NCI-H187 (cell line): Measurements from ENCODE around the gene ATF2.
A peak's percentile ranks its signal among the peaks of the same experiment; 100 is the strongest.

Experiments used
- DNase-seq, 2 experiments: peaks; one replicate each; lab custom pipeline; 2025; lab: John Stamatoyannopoulos, UW

Gene ATF2, protein sequence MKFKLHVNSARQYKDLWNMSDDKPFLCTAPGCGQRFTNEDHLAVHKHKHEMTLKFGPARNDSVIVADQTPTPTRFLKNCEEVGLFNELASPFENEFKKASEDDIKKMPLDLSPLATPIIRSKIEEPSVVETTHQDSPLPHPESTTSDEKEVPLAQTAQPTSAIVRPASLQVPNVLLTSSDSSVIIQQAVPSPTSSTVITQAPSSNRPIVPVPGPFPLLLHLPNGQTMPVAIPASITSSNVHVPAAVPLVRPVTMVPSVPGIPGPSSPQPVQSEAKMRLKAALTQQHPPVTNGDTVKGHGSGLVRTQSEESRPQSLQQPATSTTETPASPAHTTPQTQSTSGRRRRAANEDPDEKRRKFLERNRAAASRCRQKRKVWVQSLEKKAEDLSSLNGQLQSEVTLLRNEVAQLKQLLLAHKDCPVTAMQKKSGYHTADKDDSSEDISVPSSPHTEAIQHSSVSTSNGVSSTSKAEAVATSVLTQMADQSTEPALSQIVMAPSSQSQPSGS

DNA sequence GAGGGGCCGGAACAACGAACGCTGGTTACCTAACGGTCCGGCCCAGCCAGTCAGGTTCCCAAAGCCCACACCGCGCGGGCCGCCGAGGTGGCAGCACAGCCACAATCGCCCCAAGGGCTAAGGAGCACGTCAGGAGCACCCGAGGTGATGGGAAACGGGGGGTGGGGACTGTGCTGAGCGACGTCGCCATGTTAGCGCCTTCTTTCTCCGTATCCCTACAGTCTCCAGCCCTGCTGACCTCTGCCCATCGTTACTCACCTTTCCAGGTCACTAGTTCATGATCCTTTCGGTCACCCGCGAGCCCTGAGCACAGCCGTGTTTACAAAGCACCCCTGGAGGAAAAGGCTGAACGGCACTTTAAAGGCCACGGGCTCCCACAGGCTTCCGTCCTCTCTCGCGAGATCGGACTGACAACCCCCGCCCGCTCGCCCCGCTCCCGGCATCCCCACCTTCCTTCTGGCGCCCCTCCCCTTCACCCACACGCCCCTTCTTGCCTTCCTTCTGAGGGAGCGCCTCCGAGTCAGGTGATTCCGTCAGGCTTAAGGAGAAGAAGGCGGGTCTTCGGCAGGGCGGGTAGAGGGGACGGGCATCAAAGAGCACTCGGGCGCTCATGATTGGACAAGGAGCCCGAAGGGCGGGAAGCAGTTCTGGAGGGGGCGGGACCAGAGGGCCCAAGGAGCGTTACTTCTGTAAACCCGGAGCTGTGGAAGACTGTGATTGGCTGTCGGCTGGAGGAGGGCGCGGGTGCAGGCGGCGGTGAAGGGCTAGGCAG, at the start of gene ATF2:
Gene ATF2 (minus strand): TSS at position 412 of the 772 bp plus-strand sequence. CDS start 31,760 bp downstream, outside the sequence.
- peak; percentile 71 to 94 for DNase-seq

DNA sequence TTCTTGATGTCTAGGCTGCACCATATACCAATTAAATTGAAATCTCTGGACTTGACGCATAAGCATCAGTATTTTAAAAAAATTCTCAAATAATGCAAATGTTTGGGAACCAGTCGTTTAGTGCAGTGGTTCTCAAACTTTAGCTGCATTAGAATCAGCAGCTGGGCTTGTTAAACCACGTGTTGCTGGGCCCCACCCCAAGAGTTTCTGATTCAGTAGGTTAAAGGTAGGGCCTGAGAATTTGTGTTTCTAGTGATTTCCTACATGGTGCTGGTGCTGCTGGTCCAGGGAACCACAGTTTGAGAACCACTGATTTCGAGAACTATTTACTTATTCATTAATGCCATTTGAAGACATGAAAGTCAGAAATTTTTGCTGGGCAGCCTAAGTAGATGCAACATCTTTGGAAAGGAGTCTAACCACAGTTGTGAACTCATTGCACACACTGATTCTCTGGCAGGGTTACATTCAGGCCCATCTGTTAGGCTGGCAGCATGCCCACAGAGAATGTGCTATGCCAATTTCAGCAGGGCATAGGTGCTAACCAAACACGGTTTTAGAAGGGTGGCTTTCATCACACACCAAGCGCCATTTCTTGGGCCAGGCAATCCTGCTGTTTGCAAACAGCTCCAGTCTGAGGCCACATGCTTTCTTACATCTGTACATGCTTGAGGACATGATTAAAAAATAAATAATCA, 39.9 kb upstream of the ATF2 start:
- DNase-seq = no peak

GRCh38 chr2:175206866-175207265, 38.9 kb upstream of the ATF2 start:
- no peak for DNase-seq

DNA sequence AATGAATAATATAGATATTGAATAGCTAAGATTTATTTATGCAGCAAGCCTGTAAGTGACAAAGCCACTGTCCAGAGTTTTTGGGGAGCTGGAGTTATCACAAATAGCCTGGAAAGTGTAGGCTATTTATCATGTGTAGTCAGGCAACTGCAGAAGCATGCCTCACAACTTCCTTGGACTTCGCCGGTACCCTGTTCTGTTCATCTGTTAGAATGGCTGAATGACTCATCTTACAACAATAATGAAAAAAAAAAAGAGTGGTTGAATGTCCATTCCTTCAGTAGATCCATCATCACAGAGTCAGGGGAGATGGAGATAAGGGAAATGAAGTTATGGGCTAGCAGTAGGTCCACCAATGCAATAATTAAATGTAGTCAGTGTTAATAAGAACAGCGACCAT, 37.5 kb upstream of the ATF2 start:
- no peak for DNase-seq

GRCh38 chr2:175203621-175204496, 35.9 kb upstream of the ATF2 start:
- no peak for DNase-seq

GRCh38 chr2:175195012-175195411, 27.0 kb upstream of the ATF2 start:
- no peak for DNase-seq

DNA sequence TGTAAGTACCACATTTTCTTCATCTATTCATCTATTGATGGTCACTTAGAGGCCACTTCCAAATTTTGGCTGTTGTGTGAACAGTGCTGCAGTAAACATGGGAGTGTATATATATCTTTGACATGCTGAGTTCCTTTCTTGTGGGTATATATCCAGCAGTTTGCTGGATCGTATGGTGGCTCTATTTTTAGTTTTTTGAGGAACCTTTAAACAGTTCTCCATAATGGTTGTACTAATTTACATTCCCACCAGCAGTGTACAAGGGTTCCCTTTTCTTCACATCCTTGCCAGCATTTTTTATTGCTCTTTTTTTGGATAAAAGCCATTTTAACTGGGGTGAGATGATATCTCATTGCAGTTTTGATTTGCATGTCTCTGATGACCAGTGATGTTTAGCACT, 20.8 kb upstream of the ATF2 start:
- DNase-seq = no peak

- no peak for DNase-seq
These were observed 19.4 kb upstream of the ATF2 start for GRCh38 chr2:175187378-175187777.

- no peak for DNase-seq
These were observed 15.7 kb upstream of the ATF2 start for GRCh38 chr2:175183674-175184073.

DNA sequence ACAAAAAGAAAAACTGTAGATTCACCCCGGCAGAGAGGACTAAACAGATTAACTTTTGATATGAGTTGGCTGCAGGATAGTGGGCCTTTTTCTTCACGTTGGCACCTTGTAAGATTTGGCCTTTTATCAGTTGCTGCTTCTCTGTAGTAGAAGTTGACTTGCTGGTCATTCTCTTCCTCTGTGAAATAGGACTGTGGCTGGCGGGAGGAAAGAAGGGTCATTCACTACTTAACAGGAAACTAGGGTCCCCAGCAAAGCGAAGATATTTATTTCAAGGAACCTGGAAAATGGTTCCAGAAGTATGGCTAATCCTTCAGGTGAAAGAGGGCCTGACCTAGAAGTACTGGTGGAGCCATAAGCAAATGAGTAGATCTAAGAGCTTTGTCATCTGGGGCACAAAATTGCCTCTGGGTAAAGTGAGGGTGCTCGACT, 13.9 kb upstream of the ATF2 start:
- no peak for DNase-seq

DNA sequence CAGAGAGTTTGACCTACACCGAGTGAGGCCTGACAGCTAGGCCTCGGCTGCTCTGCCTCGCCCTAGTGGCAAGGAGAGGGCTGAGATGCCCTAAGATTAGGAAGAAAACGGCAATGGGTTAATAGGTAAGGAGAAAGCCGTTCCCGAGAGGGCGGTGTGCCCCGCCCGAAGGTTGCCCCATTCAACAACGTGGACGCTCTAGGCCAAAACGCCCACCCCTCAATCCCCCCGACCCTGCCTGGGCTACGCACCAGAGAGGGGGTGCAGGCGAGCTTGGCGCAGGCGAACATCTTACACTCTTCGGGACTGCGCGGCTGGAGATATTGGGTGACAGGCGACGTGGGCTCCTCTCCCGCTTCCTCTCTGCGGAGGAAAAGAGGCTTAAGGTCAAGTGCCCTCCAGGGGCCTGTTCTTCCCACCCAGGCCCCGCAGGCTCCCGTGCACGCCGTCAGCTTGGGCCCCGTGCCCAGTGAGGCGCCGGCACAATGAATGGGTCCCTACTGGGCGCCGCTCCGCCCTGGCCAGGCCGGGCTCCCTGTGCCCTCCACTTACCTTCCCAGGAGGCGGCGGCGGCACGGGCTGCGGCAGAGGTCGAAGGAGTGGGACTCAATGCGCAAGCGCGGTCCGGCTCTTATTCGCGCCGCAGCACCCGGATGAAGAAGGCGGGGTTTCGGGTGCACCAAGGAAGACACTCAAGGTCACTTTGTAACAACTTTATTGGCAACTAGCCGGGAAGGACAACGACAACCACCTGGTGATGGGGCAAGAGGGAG, 13.3 kb upstream of the ATF2 start, which contains the start of gene ATP5MC3:
Gene ATP5MC3 (minus strand): TSS at position 607 of the 773 bp plus-strand sequence. CDS start 317 bp downstream, at position 290.
- peak; percentile 83 to 85 for DNase-seq

DNA sequence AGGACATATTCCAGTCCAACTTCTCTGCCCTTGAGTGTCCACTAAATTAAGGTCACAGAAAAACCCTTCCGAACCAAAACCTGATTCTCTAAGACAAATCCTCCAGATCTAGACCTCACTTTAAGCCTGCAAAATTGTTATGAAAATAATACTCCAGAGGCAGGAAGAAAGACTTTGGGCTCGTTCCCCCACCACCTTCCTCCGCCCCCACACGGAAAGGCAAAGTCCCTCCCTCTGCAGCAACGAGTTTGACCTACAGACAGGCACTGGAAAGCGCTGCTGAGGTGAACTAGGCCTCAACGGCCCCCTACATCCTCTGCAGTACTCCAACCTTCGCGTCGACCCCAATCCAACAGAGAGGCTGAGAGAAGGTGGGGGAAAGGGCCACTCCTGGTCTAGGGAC, 12.7 kb upstream of the ATF2 start:
- DNase-seq = no peak

- no peak for DNase-seq
These were observed 8.6 kb upstream of the ATF2 start for GRCh38 chr2:175176624-175177023.

GRCh38 chr2:175175896-175176295, 7.9 kb upstream of the ATF2 start:
- DNase-seq = no peak

- DNase-seq = no peak
These were observed 7.3 kb upstream of the ATF2 start for GRCh38 chr2:175175320-175175719.

- DNase-seq = no peak
These were observed 2.8 kb upstream of the ATF2 start for GRCh38 chr2:175170659-175171304.

DNA sequence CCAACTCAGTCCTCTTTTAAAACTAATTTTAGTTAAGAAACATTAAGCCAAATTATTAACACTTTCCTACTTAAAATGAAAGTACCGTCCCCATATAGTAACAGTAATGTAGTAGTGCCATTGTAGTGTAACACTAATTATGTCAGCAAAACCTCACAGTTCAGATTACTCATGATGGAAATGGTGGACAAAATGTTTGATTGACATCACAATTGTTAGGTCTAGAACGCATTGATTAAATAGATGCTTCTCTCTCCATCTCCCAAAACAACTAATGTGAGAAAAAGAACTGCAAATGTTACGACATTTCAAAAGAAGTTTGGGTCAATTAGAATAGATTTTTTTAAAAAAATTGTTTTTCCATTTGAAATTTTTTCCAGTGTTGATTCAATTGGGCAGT, 1.2 kb upstream of the ATF2 start:
- no peak for DNase-seq

DNA sequence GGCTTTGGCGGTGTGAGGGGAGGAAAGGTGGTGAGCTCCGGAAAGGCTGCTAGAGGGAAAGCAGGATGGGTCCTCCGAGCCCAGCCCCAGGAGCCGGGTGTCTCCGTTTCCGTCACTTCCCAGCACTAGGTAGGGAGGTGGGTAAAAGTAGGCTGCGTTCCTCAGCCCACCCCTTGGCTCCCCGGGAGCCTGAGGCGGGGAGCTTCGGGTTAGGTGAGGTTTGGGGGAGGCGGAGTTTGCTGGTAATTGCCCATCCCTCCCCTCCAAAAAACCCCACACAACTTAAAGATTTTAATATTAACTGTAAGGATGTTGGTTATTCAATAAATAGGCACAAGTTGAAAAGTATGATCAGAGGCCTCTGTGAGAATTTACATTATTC, 552 bp upstream of the ATF2 start:
- DNase-seq = peak in 1 of 2 experiments; percentile 24

GRCh38 chr2:175167076-175167791, 769 bp downstream of the ATF2 start:
- no peak for DNase-seq
